Measurements from ENCODE around the gene AOAH.
A peak's percentile ranks its signal among the peaks of the same experiment; 100 is the strongest.

AOAH gene

DNA sequence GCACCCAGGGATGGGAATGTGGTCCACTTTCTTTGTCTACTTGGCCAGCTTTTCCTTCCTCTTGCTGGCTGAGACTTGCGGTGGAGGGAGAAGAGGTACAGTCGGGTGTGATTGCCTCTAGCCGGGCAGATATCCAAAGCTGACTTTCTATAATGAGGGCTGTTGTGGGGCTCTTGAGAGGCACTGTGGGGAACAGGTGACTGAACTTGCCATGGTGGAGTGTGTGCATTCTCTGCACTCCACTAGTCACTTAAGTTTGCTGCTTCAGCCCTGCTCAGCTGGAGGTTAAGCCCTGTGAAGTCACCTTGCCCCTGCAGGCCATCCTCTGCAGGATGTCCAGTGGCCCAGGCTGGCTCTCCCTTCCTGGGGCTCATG, 116.6 kb downstream of the AOAH start:
- TF ChIP-seq, protein P1, sequence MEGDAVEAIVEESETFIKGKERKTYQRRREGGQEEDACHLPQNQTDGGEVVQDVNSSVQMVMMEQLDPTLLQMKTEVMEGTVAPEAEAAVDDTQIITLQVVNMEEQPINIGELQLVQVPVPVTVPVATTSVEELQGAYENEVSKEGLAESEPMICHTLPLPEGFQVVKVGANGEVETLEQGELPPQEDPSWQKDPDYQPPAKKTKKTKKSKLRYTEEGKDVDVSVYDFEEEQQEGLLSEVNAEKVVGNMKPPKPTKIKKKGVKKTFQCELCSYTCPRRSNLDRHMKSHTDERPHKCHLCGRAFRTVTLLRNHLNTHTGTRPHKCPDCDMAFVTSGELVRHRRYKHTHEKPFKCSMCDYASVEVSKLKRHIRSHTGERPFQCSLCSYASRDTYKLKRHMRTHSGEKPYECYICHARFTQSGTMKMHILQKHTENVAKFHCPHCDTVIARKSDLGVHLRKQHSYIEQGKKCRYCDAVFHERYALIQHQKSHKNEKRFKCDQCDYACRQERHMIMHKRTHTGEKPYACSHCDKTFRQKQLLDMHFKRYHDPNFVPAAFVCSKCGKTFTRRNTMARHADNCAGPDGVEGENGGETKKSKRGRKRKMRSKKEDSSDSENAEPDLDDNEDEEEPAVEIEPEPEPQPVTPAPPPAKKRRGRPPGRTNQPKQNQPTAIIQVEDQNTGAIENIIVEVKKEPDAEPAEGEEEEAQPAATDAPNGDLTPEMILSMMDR (conservative IDR thresholded peaks at IDR 0.05; ENCODE audit: control insufficient read depth, insufficient read depth, low read depth, low read length): no peak
- DNase-seq (ENCODE audit: low read depth): no peak
- H3K4me3 ChIP-seq (ENCODE audit: control insufficient read depth, low read depth, low read length): no peak overlapping the region

DNA sequence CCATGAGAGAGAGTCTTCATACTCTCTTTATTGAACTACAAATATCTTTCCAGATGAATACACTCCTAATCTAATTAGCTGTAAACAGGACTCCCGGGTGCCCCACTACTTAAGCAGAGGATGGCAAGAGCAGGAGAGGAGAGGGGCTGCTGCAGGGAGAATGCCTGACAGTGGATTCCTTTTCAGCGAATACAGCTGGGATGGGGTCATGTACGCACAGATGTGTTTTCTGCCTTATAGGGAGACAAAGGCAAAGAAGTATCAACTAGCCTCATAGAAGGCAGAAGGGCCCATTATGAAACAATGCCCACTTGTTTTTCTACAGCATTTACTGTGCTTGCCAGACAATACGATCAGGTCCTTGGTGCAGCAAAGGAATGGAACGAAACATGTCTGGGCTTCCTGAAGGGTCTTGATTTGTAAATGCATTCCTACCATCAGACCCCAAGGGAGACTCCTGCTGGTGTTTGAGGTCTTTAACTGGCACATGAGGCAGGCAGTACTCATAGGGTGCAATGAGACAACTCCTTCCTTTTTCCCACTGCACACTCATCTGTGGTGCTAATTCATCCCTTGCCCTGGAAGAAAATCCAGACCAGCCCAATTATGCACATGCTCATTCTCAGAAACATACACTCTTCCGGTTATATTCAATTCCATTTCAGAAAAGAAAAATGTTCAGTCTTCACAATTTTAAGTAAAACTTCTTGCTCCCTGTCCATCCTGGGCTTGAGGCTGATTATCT, 117.1 kb downstream of the AOAH start:
- H3K4me3 ChIP-seq (ENCODE audit: control insufficient read depth, low read depth, low read length): no peak overlapping the region
- no peak for DNase-seq (ENCODE audit: low read depth)
- TF ChIP-seq, protein P1 (conservative IDR thresholded peaks at IDR 0.05; ENCODE audit: control insufficient read depth, insufficient read depth, low read depth, low read length): no peak

DNA sequence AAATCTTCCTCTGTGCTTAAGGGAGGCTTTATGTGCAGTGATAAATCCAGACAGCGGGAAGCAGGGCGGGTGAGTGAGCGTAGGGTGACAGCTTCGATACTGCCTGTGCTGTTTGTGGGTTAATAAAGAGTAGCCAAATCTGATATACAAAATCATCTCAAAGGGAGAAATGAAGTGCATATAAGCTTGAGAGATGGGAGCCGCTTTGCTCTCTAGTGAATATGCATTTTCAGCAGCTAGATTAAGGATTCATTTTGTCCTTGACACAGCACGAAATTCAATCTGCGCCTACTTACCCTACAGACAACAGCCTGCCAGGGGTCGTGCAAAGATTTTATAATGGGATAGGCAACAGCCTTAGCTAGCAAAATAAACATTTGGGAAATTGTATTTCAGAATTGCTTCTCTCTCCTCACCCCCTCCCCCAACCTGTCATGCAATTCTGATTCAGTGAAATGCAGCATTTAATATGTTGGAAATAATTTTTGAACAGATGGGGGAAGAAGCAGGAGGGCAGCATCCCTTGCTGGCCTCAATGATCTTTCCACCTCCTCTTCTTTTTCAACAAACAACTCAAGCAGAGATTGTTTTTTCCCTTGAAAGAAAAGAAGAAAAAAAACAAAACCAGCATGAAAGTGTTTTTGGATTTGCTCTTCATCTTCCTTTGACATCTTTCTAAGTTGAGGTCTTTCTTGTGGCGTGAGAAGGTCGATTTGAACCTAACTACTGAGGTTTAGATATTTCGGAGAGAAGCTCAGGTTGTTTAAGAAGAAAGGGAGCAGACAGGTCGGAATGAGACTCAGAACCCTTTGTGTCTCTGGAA, 117.9 kb downstream of the AOAH start:
- DNase-seq (ENCODE audit: low read depth): no peak
- TF ChIP-seq, protein P1 (conservative IDR thresholded peaks at IDR 0.05; ENCODE audit: control insufficient read depth, insufficient read depth, low read depth, low read length): no peak
- H3K4me3 ChIP-seq (ENCODE audit: control insufficient read depth, low read depth, low read length): no peak overlapping the region

DNA sequence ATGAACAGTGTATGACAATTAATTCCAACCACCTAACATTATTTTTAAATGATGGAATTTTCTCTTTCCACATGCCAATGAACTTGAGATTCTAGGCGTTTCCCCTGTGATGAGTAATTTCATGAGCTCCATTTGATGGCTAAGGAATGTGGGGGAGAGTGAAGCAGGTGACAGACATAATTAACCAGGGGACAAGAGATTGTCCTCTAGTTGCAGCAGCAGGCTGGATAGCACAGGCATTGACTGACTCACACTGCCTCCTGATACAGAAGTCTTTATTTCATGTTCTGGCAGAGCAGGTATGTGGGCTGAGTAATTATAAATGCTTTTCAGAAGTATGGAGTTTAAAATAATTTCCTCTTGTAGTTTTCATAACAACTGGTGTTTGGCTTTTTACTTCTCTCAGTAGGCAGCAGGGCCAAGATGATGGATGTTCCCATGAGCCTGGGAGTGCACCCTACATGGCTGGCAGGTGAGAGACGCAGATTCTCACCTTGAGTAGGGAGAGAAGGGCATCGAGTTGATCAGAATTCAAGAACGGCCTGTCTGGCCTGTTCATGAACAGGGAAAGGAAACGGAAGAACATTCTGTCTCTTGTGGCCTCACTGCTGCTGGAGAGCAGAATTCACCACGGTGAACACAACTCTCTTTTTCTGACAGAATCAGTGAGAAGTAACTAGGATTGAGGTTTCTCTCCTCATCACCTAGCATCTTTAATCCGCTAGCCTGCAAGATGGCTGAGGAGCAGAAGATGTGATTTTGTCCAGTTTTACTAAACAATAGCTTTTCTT, 118.8 kb downstream of the AOAH start:
- TF ChIP-seq, protein P1 (conservative IDR thresholded peaks at IDR 0.05; ENCODE audit: control insufficient read depth, insufficient read depth, low read depth, low read length): no peak
- H3K4me3 ChIP-seq (ENCODE audit: control insufficient read depth, low read depth, low read length): no peak overlapping the region
- no peak for DNase-seq (ENCODE audit: low read depth)

DNA sequence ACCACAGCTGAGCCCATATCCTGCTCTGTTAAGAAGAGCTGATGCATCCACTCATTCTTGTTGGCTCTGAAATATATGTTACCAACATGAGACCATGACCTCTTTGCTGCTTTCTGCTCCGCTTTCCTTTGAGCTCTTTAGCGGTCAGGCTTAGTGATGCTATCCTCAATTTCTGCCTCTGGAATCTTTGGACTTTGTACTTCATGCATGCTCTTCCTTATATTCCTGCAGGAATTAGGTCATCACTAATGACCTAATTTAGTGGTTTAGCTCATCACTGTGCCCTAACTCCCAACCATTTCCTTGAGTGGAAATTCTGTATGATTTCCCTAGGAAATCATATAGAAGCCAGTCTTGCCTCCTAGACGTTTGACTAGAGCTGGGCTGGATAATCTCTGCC, 119.5 kb downstream of the AOAH start:
- TF ChIP-seq, protein P1 (conservative IDR thresholded peaks at IDR 0.05; ENCODE audit: control insufficient read depth, insufficient read depth, low read depth, low read length): no peak
- H3K4me3 ChIP-seq (ENCODE audit: control insufficient read depth, low read depth, low read length): no peak overlapping the region
- peak; percentile 19 for DNase-seq (ENCODE audit: low read depth)

All from fibroblast of mammary gland (primary cell).